ENCODE data around the gene CSF3. TPM values are rescaled to one million over a fixed set of nuclear protein-coding genes. Genes with fewer than 3 reads are reported as not detected.

CSF3 gene
- not detected in 2 replicates for total RNA-seq

GRCh38 chr17:40015005-40015997 lies at the start of gene CSF3:
Gene CSF3, plus strand, starts transcription at chr17:40015440. Its CDS starts 35 bp downstream, at chr17:40015475.
- Mint-ChIP-seq H3K4me3 (ENCODE audit: low read depth) (no peak within 1 kb of the TSS), H3K27me3 (ENCODE audit: low read depth) (peaks cover 2% of the 10 kb centered on the region), H3K4me1 (ENCODE audit: low read depth) (peaks cover 5% of the 10 kb centered on the region), H3K9me3 (no peaks in the 10 kb centered on the region), H3K36me3 (ENCODE audit: low read depth) (peaks cover 11% of the 10 kb centered on the region), H3K27ac (no peak within 1 kb of the TSS)
- DNase-seq (ENCODE audit: low spot score) = no peak
- intact Hi-C loops (cut with micrococcal nuclease) = loop anchor here (10.0 kb wide), 1 partner anchor 160 kb away; the partner anchor contains the start of gene RAPGEFL1

- H3K9me3 Mint-ChIP-seq = no peaks in the 10 kb centered on the region
- peaks cover 12% of the 10 kb centered on the region for H3K4me1 Mint-ChIP-seq (ENCODE audit: low read depth)
- intact Hi-C loops (cut with micrococcal nuclease) = no loop called here
- H3K27ac Mint-ChIP-seq = no peak overlapping the region
- H3K4me3 Mint-ChIP-seq (ENCODE audit: low read depth) = no peak overlapping the region
- peaks cover 21% of the 10 kb centered on the region for H3K27me3 Mint-ChIP-seq (ENCODE audit: low read depth)
- H3K36me3 Mint-ChIP-seq (ENCODE audit: low read depth) = no peaks in the 10 kb centered on the region
- no peak for DNase-seq (ENCODE audit: low spot score)
Observed at GRCh38 chr17:39966771-39967170, 48.5 kb upstream of the CSF3 start.

- H3K9me3 Mint-ChIP-seq = no peaks in the 10 kb centered on the region
- H3K36me3 Mint-ChIP-seq (ENCODE audit: low read depth) = no peaks in the 10 kb centered on the region
- no peak overlapping the region for H3K27ac Mint-ChIP-seq
- intact Hi-C loops (cut with micrococcal nuclease) = no loop called here
- H3K27me3 Mint-ChIP-seq (ENCODE audit: low read depth) = peaks cover 28% of the 10 kb centered on the region
- DNase-seq (ENCODE audit: low spot score) = no peak
- H3K4me1 Mint-ChIP-seq (ENCODE audit: low read depth) = peaks cover 3% of the 10 kb centered on the region
- no peak overlapping the region for H3K4me3 Mint-ChIP-seq (ENCODE audit: low read depth)
Observed at GRCh38 chr17:39968761-39969160, 46.5 kb upstream of the CSF3 start.

GRCh38 chr17:39969375-39969774 lies 45.9 kb upstream of the CSF3 start:
- Mint-ChIP-seq H3K4me1 (ENCODE audit: low read depth) (no peaks in the 10 kb centered on the region), H3K36me3 (ENCODE audit: low read depth) (no peaks in the 10 kb centered on the region), H3K27ac (no peak overlapping the region), H3K9me3 (no peaks in the 10 kb centered on the region), H3K4me3 (ENCODE audit: low read depth) (no peak overlapping the region), H3K27me3 (ENCODE audit: low read depth) (peaks cover 31% of the 10 kb centered on the region)
- intact Hi-C loops (cut with micrococcal nuclease) = no loop called here
- no peak for DNase-seq (ENCODE audit: low spot score)

GRCh38 chr17:39970157-39970692 lies 45.0 kb upstream of the CSF3 start:
- peaks cover 31% of the 10 kb centered on the region for H3K27me3 Mint-ChIP-seq (ENCODE audit: low read depth)
- no peak overlapping the region for H3K27ac Mint-ChIP-seq
- intact Hi-C loops (cut with micrococcal nuclease) = no loop called here
- no peak overlapping the region for H3K4me3 Mint-ChIP-seq (ENCODE audit: low read depth)
- no peaks in the 10 kb centered on the region for H3K9me3 Mint-ChIP-seq
- DNase-seq (ENCODE audit: low spot score) = no peak
- no peaks in the 10 kb centered on the region for H3K36me3 Mint-ChIP-seq (ENCODE audit: low read depth)
- H3K4me1 Mint-ChIP-seq (ENCODE audit: low read depth) = no peaks in the 10 kb centered on the region

GRCh38 chr17:39971076-39971603 lies 44.1 kb upstream of the CSF3 start:
- H3K27ac Mint-ChIP-seq = no peak overlapping the region
- peaks cover 33% of the 10 kb centered on the region for H3K27me3 Mint-ChIP-seq (ENCODE audit: low read depth)
- H3K9me3 Mint-ChIP-seq = no peaks in the 10 kb centered on the region
- no peak for DNase-seq (ENCODE audit: low spot score)
- intact Hi-C loops (cut with micrococcal nuclease) = no loop called here
- H3K4me3 Mint-ChIP-seq (ENCODE audit: low read depth) = no peak overlapping the region
- H3K36me3 Mint-ChIP-seq (ENCODE audit: low read depth) = no peaks in the 10 kb centered on the region
- no peaks in the 10 kb centered on the region for H3K4me1 Mint-ChIP-seq (ENCODE audit: low read depth)

GRCh38 chr17:39972271-39972670 lies 43.0 kb upstream of the CSF3 start:
- H3K27ac Mint-ChIP-seq = no peak overlapping the region
- H3K4me3 Mint-ChIP-seq (ENCODE audit: low read depth) = no peak overlapping the region
- H3K9me3 Mint-ChIP-seq = no peaks in the 10 kb centered on the region

GRCh38 chr17:39973496-39973895 lies 41.7 kb upstream of the CSF3 start:
- intact Hi-C loops (cut with micrococcal nuclease) = no loop called here
- no peak for DNase-seq (ENCODE audit: low spot score)
- Mint-ChIP-seq H3K4me1 (ENCODE audit: low read depth) (no peaks in the 10 kb centered on the region), H3K36me3 (ENCODE audit: low read depth) (no peaks in the 10 kb centered on the region), H3K9me3 (no peaks in the 10 kb centered on the region), H3K4me3 (ENCODE audit: low read depth) (no peak overlapping the region), H3K27me3 (ENCODE audit: low read depth) (peaks cover 33% of the 10 kb centered on the region), H3K27ac (no peak overlapping the region)

More at GRCh38 chr17:39972271-39972670, 43.0 kb upstream of the CSF3 start:
- no peaks in the 10 kb centered on the region for H3K4me1 Mint-ChIP-seq (ENCODE audit: low read depth)
- intact Hi-C loops (cut with micrococcal nuclease) = no loop called here
- no peaks in the 10 kb centered on the region for H3K36me3 Mint-ChIP-seq (ENCODE audit: low read depth)
- H3K27me3 Mint-ChIP-seq (ENCODE audit: low read depth) = peaks cover 33% of the 10 kb centered on the region
- DNase-seq (ENCODE audit: low spot score) = no peak

GRCh38 chr17:39974433-39974832 lies 40.8 kb upstream of the CSF3 start:
- Mint-ChIP-seq H3K36me3 (ENCODE audit: low read depth) (no peaks in the 10 kb centered on the region), H3K4me1 (ENCODE audit: low read depth) (peaks cover 4% of the 10 kb centered on the region), H3K4me3 (ENCODE audit: low read depth) (no peak overlapping the region), H3K27me3 (ENCODE audit: low read depth) (peaks cover 35% of the 10 kb centered on the region), H3K9me3 (no peaks in the 10 kb centered on the region), H3K27ac (no peak overlapping the region)
- no peak for DNase-seq (ENCODE audit: low spot score)
- intact Hi-C loops (cut with micrococcal nuclease) = no loop called here

GRCh38 chr17:39975801-39976200 lies 39.4 kb upstream of the CSF3 start:
- intact Hi-C loops (cut with micrococcal nuclease) = no loop called here
- peaks cover 13% of the 10 kb centered on the region for H3K4me1 Mint-ChIP-seq (ENCODE audit: low read depth)
- H3K27me3 Mint-ChIP-seq (ENCODE audit: low read depth) = peaks cover 30% of the 10 kb centered on the region
- no peaks in the 10 kb centered on the region for H3K9me3 Mint-ChIP-seq
- H3K4me3 Mint-ChIP-seq (ENCODE audit: low read depth) = no peak overlapping the region
- H3K36me3 Mint-ChIP-seq (ENCODE audit: low read depth) = no peaks in the 10 kb centered on the region
- H3K27ac Mint-ChIP-seq = no peak overlapping the region
- DNase-seq (ENCODE audit: low spot score) = no peak

- intact Hi-C loops (cut with micrococcal nuclease) = no loop called here
- H3K36me3 Mint-ChIP-seq (ENCODE audit: low read depth) = peaks cover 16% of the 10 kb centered on the region
- peaks cover 10% of the 10 kb centered on the region for H3K27me3 Mint-ChIP-seq (ENCODE audit: low read depth)
- H3K9me3 Mint-ChIP-seq = no peaks in the 10 kb centered on the region
- H3K4me1 Mint-ChIP-seq (ENCODE audit: low read depth) = peaks cover 27% of the 10 kb centered on the region
- peak overlapping the region; percentile 93 for H3K4me3 Mint-ChIP-seq (ENCODE audit: low read depth)
- H3K27ac Mint-ChIP-seq = no peak overlapping the region
- no peak for DNase-seq (ENCODE audit: low spot score)
Observed at GRCh38 chr17:39979016-39979670, 36.1 kb upstream of the CSF3 start.

- Mint-ChIP-seq H3K36me3 (ENCODE audit: low read depth) (peaks cover 22% of the 10 kb centered on the region), H3K27ac (peak overlapping the region; percentile 74), H3K27me3 (ENCODE audit: low read depth) (peaks cover 8% of the 10 kb centered on the region), H3K4me1 (ENCODE audit: low read depth) (peaks cover 27% of the 10 kb centered on the region), H3K4me3 (ENCODE audit: low read depth) (peak overlapping the region; percentile 93), H3K9me3 (no peaks in the 10 kb centered on the region)
- intact Hi-C loops (cut with micrococcal nuclease) = loop anchor here (1.0 to 5.0 kb wide), 5 partner anchors 21 to 358 kb away; partner anchors contain the start of genes LRRC3C, ORMDL3 and STARD3
- DNase-seq (ENCODE audit: low spot score) = no peak
Observed at GRCh38 chr17:39979893-39980350, 35.3 kb upstream of the CSF3 start.
